Activated CD8-positive, alpha-beta T cell treated with anti-CD3 and anti-CD28 coated beads, Interleukin-2, amount 10 ng/mL, durations not matched to agents 7 days and 5 days (primary cell): ENCODE data around the gene DCXR. TPM values are rescaled to one million over a fixed set of nuclear protein-coding genes. Genes with fewer than 3 reads are reported as not detected.

Experiments used
- ATAC-seq: fragments of 150-1000 bp; cut with Tn5 transposase; one replicate; pipeline ENCODE4 v1.10.0; 2021; ENCODE audit warnings: moderate library complexity
- CTCF ChIA-PET: fragments of 350-600 bp; sonication (Branson Sonifier 250); formaldehyde crosslinking; loops from one replicate; lab custom pipeline; 2021; ENCODE audit warnings: antibody characterized with exemption; lab: Charles Lee
- POLR2A ChIA-PET: fragments of 350-600 bp; sonication (Branson Sonifier 250); formaldehyde crosslinking; loops from one replicate; lab custom pipeline; 2021; ENCODE audit warnings: antibody characterized with exemption; lab: Charles Lee
- DNase-seq: peaks from one replicate; pipeline ENCODE4 v3.0.0-alpha.2; 2020
- H3K27ac Mint-ChIP-seq: one replicate; pipeline ENCODE4 v1.8.0; 2021; ENCODE audit warnings: mild to moderate bottlenecking, mixed read lengths
- H3K27me3 Mint-ChIP-seq: one replicate; pipeline ENCODE4 v1.8.0; 2021; ENCODE audit warnings: low read depth, mixed read lengths
- H3K36me3 Mint-ChIP-seq: one replicate; pipeline ENCODE4 v1.8.0; 2021; ENCODE audit warnings: low read depth, mixed read lengths
- H3K4me1 Mint-ChIP-seq: one replicate; pipeline ENCODE4 v1.8.0; 2021; ENCODE audit warnings: low read depth, mixed read lengths
- H3K4me3 Mint-ChIP-seq: one replicate; pipeline ENCODE4 v1.8.0; 2021; ENCODE audit warnings: mild to moderate bottlenecking, mixed read lengths
- H3K9me3 Mint-ChIP-seq: one replicate; pipeline ENCODE4 v1.8.0; 2022; ENCODE audit warnings: mixed read lengths; ENCODE audit not compliant: insufficient read depth
- total RNA-seq, 2 experiments: library from RNA; stranded (reverse); gene quantifications; one replicate each; pipeline ENCODE4 v1.2.3, GENCODE V29; 2021

DCXR gene
- total RNA-seq, 2 experiments from 2014 or later, result 141 TPM

DNA sequence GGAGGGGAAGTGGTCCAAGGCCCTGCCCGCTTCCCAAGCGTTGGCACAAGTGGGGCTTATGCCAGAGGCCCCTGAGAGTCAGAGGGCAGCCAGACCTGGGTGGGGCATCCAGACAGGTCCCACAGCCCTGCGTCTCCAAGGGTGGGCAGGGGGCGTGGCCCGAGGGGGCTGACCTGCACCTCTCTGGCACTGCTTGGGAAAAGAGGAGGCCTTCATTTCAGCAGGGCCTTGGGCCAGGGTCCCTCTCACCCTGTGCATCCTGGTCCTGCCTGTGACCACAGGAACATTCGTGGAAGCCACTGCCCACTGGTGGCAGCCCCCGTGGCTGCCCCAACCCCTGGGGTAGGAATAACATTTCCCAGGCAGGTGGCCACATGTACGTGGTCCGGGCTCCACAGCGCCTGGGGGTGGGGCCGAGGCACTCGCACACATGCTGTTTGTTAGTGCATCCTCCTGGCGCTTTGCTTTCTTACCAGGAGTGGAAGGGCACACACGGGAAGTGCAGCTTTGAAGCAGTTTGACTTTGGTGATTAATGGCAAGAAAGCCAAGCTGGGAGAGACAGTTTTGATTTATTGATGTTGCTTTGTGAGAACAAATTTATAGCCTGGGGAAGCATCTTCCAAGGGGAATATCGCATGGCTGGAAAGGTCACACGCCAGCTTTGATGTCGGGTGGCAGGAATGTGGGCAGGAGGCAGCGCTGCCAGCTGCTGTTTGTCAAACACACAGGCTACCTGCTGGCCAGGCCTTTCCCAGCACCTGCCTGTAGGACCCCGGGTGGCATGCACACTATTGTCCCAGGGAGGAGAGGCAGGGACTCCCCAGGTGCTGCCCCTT is 19.1 kb downstream of the DCXR start:
- ATAC-seq, result no peak
- ChIA-PET POLR2A (interaction anchor here (0.6 to 0.8 kb wide), 2 partner anchors 9 to 42 kb away, joined by 3 read pairs; no protein-coding TSS in a partner anchor), CTCF (interaction anchor here (1.7 to 6.1 kb wide), 3 partner anchors 58 to 68 kb away, joined by 4 to 138 read pairs (median 14); partner anchors contain the start of gene NOTUM)
- H3K27me3 Mint-ChIP-seq, result no peaks in the 10 kb centered on the region
- DNase-seq, result no peak
- H3K9me3 Mint-ChIP-seq, result no peaks in the 10 kb centered on the region
- H3K36me3 Mint-ChIP-seq, result peaks cover 9% of the 10 kb centered on the region
- no peak overlapping the region for H3K4me3 Mint-ChIP-seq
- no peak overlapping the region for H3K27ac Mint-ChIP-seq
- peaks cover 14% of the 10 kb centered on the region for H3K4me1 Mint-ChIP-seq

DNA sequence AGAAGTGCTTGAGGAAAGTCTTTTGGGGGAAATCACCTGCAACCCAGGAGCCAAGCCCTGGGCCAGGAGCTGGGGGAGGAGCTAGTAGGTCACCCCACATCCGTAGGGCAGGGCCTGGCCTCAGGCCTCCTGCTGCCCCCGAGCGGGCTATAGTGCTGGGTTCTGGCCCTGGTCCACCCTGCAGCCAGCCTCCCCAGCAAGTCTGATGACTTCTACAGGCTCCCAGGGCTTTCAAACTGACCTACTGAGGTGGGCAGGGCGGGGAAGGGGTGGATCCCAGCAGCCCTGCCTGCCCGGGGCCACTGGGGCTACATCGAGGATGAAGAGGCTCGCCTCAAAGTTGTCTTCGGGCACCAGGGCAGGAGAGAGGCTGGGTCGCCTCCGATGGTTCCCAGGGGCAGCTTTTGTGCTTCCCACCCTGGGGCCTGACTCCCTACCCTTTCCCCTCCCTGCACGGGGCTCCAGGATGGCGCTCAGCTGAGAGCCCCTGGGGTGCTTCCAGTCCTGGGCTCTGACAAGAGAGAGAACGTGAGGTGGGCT is 19.8 kb downstream of the DCXR start:
- peaks cover 9% of the 10 kb centered on the region for H3K36me3 Mint-ChIP-seq
- no peak overlapping the region for H3K4me3 Mint-ChIP-seq
- H3K27me3 Mint-ChIP-seq, result no peaks in the 10 kb centered on the region
- H3K4me1 Mint-ChIP-seq, result peaks cover 14% of the 10 kb centered on the region
- no peak for ATAC-seq
- CTCF ChIA-PET, result interaction anchor here (2.7 kb wide), 1 partner anchor 58 kb away, joined by 14 read pairs; no protein-coding TSS in a partner anchor
- H3K27ac Mint-ChIP-seq, result no peak overlapping the region
- DNase-seq, result no peak
- H3K9me3 Mint-ChIP-seq, result no peaks in the 10 kb centered on the region
- POLR2A ChIA-PET, result interaction anchor here (0.6 to 0.8 kb wide), 2 partner anchors 8 to 41 kb away, joined by 3 read pairs; no protein-coding TSS in a partner anchor

DNA sequence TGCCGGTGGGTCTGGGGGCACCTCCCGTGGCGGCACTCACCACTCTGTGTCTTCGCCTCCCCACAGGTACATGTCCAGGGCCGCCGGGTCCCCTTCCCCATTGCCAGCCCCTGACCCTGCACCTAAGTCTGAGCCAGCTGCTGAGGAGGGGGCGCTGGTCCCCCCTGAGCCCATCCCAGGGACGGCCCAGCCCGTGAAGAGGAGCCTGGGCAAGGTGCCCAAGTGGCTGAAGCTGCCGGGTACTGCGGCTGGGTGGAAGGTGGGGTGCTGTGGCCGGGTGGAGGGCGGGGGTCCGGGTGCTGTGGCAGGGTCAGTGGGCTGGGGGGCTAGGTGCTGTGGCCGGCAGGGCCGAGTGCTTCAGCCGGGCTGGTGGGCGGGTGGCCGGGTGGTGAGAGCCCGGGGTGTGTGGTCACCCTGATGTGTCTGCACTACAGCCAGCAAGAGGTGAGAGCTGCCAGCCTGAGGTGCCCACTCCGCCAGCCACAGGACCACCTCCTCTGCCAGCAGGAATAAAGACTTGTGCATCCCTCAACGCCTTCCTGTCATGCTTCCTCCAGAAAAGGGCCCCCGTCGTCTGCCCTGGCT is 20.5 kb downstream of the DCXR start:
- Mint-ChIP-seq H3K36me3 (peaks cover 9% of the 10 kb centered on the region), H3K4me3 (no peak overlapping the region), H3K27ac (no peak overlapping the region), H3K27me3 (no peaks in the 10 kb centered on the region), H3K4me1 (peaks cover 14% of the 10 kb centered on the region), H3K9me3 (no peaks in the 10 kb centered on the region)
- DNase-seq (no peak), ATAC-seq (no peak)
- POLR2A ChIA-PET, result interaction anchor here (1.0 kb wide), 1 partner anchor 125 kb away, joined by 3 read pairs; no protein-coding TSS in a partner anchor
- CTCF ChIA-PET, result interaction anchor here (2.7 kb wide), 1 partner anchor 57 kb away, joined by 14 read pairs; no protein-coding TSS in a partner anchor

DNA sequence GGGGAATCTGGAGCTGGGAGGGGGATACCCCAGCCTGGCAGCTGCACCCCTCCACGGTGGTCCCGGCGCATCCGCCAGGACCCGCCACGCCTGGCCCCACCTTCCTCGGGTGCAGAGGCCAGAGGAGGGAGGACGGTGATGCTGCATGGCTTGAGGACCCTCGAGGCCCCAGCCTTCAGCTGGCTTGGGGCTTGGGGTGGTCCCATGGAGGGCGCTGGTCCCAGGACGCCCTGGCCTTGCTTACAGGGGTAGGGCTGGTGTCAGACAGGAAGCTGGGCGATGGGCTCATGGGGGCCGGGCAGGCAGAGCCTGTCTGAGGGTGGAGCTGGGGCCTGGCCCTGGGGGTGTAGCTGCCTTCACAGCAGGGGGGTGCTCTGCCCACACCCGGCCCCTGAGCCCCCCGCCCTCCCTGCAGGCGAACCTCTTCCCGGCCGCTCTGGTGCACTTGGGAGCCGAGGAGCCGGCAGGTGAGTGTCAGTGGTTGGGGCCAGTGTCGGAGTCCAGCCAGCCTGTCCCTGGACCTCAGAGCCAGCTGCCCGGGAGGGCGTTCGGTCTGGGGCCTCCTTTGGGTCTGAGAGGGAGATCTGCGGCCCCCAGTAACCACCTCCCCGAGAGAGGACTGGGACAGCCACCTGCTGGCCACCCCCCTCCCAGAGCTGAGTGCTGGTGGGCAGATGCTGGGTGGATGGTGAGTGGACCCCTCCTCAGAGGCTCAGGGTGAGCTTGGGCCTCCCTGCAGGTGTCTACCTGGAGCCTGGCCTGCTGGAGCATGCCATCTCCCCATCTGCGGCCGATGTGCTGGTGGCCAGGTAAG is 21.2 kb downstream of the DCXR start:
- ChIA-PET POLR2A (interaction anchor here (1.0 kb wide), 1 partner anchor 124 kb away, joined by 3 read pairs; no protein-coding TSS in a partner anchor), CTCF (interaction anchor here (2.7 kb wide), 1 partner anchor 57 kb away, joined by 14 read pairs; no protein-coding TSS in a partner anchor)
- Mint-ChIP-seq H3K36me3 (peaks cover 7% of the 10 kb centered on the region), H3K4me1 (peaks cover 7% of the 10 kb centered on the region), H3K27me3 (no peaks in the 10 kb centered on the region), H3K9me3 (no peaks in the 10 kb centered on the region), H3K27ac (no peak overlapping the region), H3K4me3 (no peak overlapping the region)
- ATAC-seq (no peak), DNase-seq (no peak)

DNA sequence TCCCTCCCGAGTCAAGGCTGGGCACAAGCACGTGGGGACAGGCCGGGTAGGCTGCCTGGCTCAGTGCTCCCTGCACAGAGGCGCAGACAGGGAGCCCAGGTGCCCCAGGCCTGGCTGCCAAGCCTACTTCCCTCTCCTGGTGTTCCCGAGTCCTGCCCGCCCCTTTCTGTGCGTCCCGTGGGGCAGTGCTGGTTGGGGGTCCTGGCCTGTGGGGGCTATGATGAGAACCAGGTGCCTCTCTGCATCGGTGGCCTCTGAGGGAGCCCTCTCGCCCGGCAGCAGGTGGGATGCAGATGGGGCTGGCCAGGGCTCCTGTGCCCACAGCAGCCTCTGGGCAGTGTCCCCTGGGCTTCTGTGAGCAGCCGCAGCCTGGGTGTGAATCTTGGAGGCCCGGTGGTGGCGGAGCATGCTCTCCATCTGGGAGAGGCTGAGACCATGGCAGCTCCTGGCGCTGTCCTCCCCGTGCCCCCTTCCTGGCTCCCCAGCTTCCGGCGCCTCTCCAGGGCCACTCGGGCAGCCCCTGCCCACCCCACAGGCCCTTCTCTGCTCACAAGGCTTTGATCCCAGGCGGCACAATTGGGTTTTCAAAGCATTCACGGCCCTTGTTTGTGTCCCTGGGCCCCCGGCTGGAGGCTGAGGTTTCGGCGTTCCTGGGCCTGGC is 22.1 kb downstream of the DCXR start:
- Mint-ChIP-seq H3K27me3 (no peaks in the 10 kb centered on the region), H3K4me1 (peaks cover 2% of the 10 kb centered on the region), H3K4me3 (no peak overlapping the region), H3K27ac (no peak overlapping the region), H3K9me3 (no peaks in the 10 kb centered on the region), H3K36me3 (peaks cover 7% of the 10 kb centered on the region)
- POLR2A ChIA-PET, result interaction anchor here (1.0 kb wide), 1 partner anchor 123 kb away, joined by 3 read pairs; no protein-coding TSS in a partner anchor
- DNase-seq (no peak), ATAC-seq (no peak)
- CTCF ChIA-PET, result interaction anchor here (2.7 kb wide), 1 partner anchor 56 kb away, joined by 14 read pairs; no protein-coding TSS in a partner anchor

DNA sequence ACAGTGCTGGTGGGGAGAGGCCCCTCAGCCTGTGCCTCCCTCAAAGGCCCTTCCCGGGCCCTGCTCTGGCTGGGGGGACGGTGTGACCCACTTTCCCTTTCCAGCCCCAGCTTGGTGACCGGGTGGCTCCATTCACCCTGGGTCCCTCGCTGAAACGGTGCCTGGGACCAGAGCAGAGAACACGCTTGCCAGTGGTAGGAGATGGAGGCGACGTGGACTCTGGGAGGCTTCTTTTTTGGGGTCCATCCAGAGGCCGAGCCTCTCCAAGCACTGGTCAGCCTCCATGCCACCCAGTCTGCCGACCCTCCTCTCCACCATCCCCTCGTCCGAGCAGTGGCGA is 22.6 kb downstream of the DCXR start:
- ChIA-PET POLR2A (no interaction called here), CTCF (no interaction called here)
- peaks cover 7% of the 10 kb centered on the region for H3K36me3 Mint-ChIP-seq
- H3K4me3 Mint-ChIP-seq, result no peak overlapping the region
- no peak for DNase-seq
- no peaks in the 10 kb centered on the region for H3K4me1 Mint-ChIP-seq
- H3K27ac Mint-ChIP-seq, result no peak overlapping the region
- no peaks in the 10 kb centered on the region for H3K27me3 Mint-ChIP-seq
- H3K9me3 Mint-ChIP-seq, result no peaks in the 10 kb centered on the region
- ATAC-seq, result no peak

DNA sequence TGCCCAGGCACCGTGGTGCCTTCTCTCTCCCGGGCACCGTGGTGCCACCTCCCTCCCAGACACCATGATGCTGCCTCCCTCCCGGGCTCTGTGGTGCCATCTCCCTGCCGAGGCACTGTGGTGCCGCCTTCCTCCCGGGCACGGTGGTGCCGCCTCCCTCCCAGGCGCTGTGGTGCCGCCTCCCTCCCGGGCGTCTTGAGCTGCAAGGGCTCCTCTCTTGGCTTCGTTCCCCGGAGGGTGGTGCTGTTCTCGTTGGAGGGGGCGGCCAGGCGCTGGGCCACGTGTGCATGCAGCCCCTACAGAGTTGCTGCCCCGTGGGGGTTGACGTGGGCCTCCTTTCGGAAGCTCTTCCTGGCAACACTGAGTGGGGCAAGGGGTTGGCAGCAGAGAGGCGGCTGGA is 23.1 kb downstream of the DCXR start:
- Mint-ChIP-seq H3K4me1 (peaks cover 4% of the 10 kb centered on the region), H3K27ac (no peak overlapping the region), H3K27me3 (no peaks in the 10 kb centered on the region), H3K36me3 (peaks cover 7% of the 10 kb centered on the region), H3K4me3 (no peak overlapping the region), H3K9me3 (no peaks in the 10 kb centered on the region)
- ChIA-PET CTCF (no interaction called here), POLR2A (no interaction called here)
- no peak for DNase-seq
- no peak for ATAC-seq

DNA sequence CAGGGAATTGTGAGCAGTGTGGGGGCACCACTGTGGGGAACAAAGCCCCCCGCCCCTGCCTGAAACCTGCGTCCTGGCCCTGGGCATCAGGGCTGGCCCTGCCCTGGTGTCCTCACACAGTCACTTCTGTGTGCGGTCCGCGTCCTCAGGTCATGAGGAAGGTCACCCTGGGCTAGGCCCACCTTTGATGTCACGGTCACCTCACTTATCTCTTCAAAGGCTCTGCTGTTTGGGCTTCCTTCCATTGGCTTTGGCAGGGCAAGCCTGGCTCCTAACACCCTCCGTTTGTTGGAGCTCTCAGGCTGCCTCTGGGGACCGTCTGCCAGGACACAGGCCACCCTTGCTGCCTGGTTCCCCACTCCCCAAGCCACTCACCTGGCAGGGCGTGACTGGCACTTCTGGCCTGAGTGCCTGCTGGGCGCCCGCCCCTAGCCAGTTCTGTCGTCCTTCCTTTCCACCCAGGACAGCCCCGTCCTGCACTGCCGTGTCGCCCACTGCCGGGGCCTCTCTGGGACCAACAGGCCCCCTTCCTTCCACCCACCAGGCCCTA is 23.6 kb downstream of the DCXR start:
- Mint-ChIP-seq H3K36me3 (peaks cover 5% of the 10 kb centered on the region), H3K4me1 (peaks cover 7% of the 10 kb centered on the region), H3K27ac (no peak overlapping the region), H3K4me3 (no peak overlapping the region), H3K27me3 (no peaks in the 10 kb centered on the region), H3K9me3 (no peaks in the 10 kb centered on the region)
- ChIA-PET POLR2A (no interaction called here), CTCF (interaction anchor here (1.7 kb wide), 1 partner anchor 54 kb away, joined by 5 read pairs; no protein-coding TSS in a partner anchor)
- ATAC-seq, result no peak
- DNase-seq, result no peak

DNA sequence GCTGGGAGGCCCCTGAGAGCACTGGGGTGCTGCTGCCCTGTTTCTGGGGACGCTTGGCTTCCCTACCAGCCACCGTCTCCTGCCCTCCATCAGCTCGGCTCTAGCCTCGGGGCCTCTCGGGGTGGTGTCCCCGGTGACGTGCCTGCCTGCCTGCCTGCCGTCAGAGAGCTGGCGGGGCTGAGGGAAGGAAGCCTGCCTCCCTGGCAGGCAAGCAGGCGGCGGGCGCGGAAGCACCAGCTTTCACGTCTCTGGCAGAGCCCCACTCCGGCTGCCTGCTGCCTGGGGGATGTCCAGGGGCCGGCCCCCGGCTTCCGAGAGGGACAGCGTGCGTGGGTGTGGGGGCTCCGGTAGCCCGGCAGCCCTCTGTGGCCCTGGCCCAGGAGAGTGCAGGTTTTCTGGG is 24.2 kb downstream of the DCXR start:
- ChIA-PET POLR2A (no interaction called here), CTCF (interaction anchor here (1.7 kb wide), 1 partner anchor 54 kb away, joined by 5 read pairs; no protein-coding TSS in a partner anchor)
- H3K4me3 Mint-ChIP-seq, result no peak overlapping the region
- DNase-seq (no peak), ATAC-seq (no peak)
- H3K27ac Mint-ChIP-seq, result no peak overlapping the region
- no peaks in the 10 kb centered on the region for H3K36me3 Mint-ChIP-seq
- no peaks in the 10 kb centered on the region for H3K9me3 Mint-ChIP-seq
- no peaks in the 10 kb centered on the region for H3K27me3 Mint-ChIP-seq
- H3K4me1 Mint-ChIP-seq, result peaks cover 7% of the 10 kb centered on the region

DNA sequence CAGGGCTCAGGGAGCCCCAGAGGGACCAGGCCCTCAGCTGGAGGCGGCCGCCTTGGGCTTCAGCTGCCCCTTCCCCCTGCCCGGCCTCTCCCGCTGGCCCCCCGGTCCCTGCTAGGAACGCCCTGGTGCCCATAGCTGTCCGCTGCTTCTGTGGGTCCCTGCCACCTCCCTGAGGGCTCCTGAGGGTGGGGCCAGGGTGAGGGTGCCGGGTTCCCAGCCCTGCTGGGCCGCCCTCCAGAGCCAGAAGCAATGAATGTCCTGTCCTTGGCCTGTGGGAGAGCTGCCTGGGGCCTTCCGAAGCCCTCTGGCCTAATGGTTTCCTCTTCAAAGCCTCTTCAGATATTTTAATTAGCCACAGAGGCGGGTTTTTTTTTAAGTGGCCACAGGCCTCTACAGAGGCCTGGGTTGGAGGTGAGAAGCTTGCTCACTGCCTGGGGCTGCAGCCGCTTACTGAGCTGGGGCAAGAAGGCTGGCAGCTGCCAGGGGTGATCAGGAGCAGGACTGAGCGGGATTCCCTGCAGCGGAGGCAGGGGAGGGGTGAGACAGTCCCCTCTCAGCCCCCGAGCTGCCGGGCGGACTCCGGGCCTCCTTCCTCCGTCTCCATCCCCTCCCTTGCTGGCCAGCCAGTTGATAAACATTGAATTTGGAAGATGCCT is 24.7 kb downstream of the DCXR start:
- Mint-ChIP-seq H3K4me1 (peaks cover 9% of the 10 kb centered on the region), H3K4me3 (no peak overlapping the region), H3K36me3 (no peaks in the 10 kb centered on the region), H3K27me3 (no peaks in the 10 kb centered on the region), H3K27ac (no peak overlapping the region), H3K9me3 (no peaks in the 10 kb centered on the region)
- ChIA-PET POLR2A (no interaction called here), CTCF (interaction anchor here (1.7 kb wide), 1 partner anchor 53 kb away, joined by 5 read pairs; no protein-coding TSS in a partner anchor)
- DNase-seq, result no peak
- no peak for ATAC-seq
